Panc1 (cell line): ENCODE measurements around the gene ATP10A.

Experiments
- CTCF ChIP-seq: fragments of 450-650 bp; IDR thresholded peaks from 2 replicates; pipeline ENCODE4 v1.5.1; 2017; ENCODE audit warnings: mild to moderate bottlenecking
- POLR2AphosphoS5 ChIP-seq: IDR thresholded peaks from 2 replicates; pipeline ENCODE4 v1.6.1; 2012; ENCODE audit warnings: mild to moderate bottlenecking, low read depth, low read length, moderate library complexity
- REST ChIP-seq, 2 experiments: IDR thresholded peaks; 2 replicates each; pipeline ENCODE4 v1.6.1; 2011 to 2012; ENCODE audit warnings: low read depth in 2 of 2, control low read depth in 1 of 2, low read length in 1 of 2, mild to moderate bottlenecking in 1 of 2, moderate library complexity in 1 of 2; ENCODE audit not compliant: insufficient read depth in 1 of 2
- TCF7L2 ChIP-seq: IDR thresholded peaks from 2 replicates; pipeline ENCODE4 v1.6.1; 2011; ENCODE audit warnings: mild to moderate bottlenecking, low read depth, low read length, inconsistent platforms

- TF ChIP-seq CTCF (no peak), TCF7L2 (no peak), POLR2AphosphoS5 (no peak), REST (IDR thresholded peaks at IDR 0.05; ENCODE audit: insufficient read depth in 1 of 2, low read depth in 2 of 2, low read length in 1 of 2) (no peak)
Measured at GRCh38 chr15:25790000-25790660, 73.0 kb downstream of the ATP10A start.
